Breast epithelium (tissue), 3 donors: ENCODE results near the gene MARCHF2.

Experiments used
- CTCF ChIP-seq, 3 donors: fragments of 450-650 bp; IDR thresholded peaks; one replicate each; pipeline ENCODE4 v1.5.1; 2016 to 2017; ENCODE audit warnings: antibody characterized with exemption in 3 of 3, mild to moderate bottlenecking in 3 of 3, moderate library complexity in 3 of 3
- POLR2A ChIP-seq: fragments of 450-650 bp; IDR thresholded peaks from one replicate; pipeline ENCODE4 v1.6.1; 2016; ENCODE audit warnings: antibody characterized with exemption, mild to moderate bottlenecking, moderate library complexity
- POLR2AphosphoS5 ChIP-seq, 3 donors: sonication (generic); formaldehyde crosslinking; IDR thresholded peaks; one replicate each; pipeline ENCODE4 v1.6.1; 2017; ENCODE audit warnings: antibody characterized with exemption in 3 of 3

- no peak for TF ChIP-seq CTCF (IDR thresholded peaks at IDR 0.05)
- no peak for TF ChIP-seq POLR2AphosphoS5 (IDR thresholded peaks at IDR 0.05)
- no peak for TF ChIP-seq POLR2A
Observed at GRCh38 chr19:8486661-8487136, 73.6 kb downstream of the MARCHF2 start.
